NT2/D1 (cell line): ENCODE results near the gene KCTD11.

ENCODE experiments used
- DNase-seq: peaks from one replicate; pipeline ENCODE4 v3.0.0-alpha.2; 2011; ENCODE audit warnings: low read depth, low spot score
- H3K27me3 ChIP-seq: 2 replicates; pipeline ENCODE4 v1.6.0; 2011; ENCODE audit warnings: mild to moderate bottlenecking; ENCODE audit not compliant: insufficient read length, insufficient read depth
- H3K36me3 ChIP-seq: 2 replicates; pipeline ENCODE4 v1.6.1; 2011; ENCODE audit warnings: mild to moderate bottlenecking, low read length, mixed read lengths; ENCODE audit not compliant: insufficient read depth, insufficient read length
- H3K4me1 ChIP-seq: 2 replicates; pipeline ENCODE4 v1.5.1; 2011; ENCODE audit not compliant: insufficient read depth, insufficient read length
- H3K4me3 ChIP-seq: 2 replicates; pipeline ENCODE4 v1.5.1; 2011; ENCODE audit warnings: low read depth; ENCODE audit not compliant: insufficient read length
- H3K9ac ChIP-seq: 2 replicates; pipeline ENCODE4 v1.6.0; 2011; ENCODE audit warnings: low read depth; ENCODE audit not compliant: insufficient read length
- H3K9me3 ChIP-seq: 2 replicates; pipeline ENCODE4 v1.5.1; 2011; ENCODE audit warnings: mild to moderate bottlenecking, low read length; ENCODE audit not compliant: insufficient read depth
- SUZ12 ChIP-seq: IDR thresholded peaks from 2 replicates; pipeline ENCODE4 v1.6.1; 2011; ENCODE audit not compliant: insufficient read length, insufficient read depth; ENCODE audit errors: extremely low read depth
- YY1 ChIP-seq: IDR thresholded peaks from 2 replicates; pipeline ENCODE4 v1.6.1; 2011; ENCODE audit not compliant: insufficient read length, insufficient read depth
- ZNF274 ChIP-seq: IDR thresholded peaks from 2 replicates; pipeline ENCODE4 v1.6.1; 2011; ENCODE audit warnings: mild to moderate bottlenecking, low read depth, low read length

The KCTD11 gene

GRCh38 chr17:7369825-7370224 lies 17.9 kb downstream of the KCTD11 start:
- TF ChIP-seq YY1: no peak
- no peak for TF ChIP-seq ZNF274
- no peak for TF ChIP-seq SUZ12
- no peaks in the 10 kb centered on the region for H3K36me3 ChIP-seq
- no peaks in the 10 kb centered on the region for H3K27me3 ChIP-seq
- no peak for DNase-seq
- no peak overlapping the region for H3K4me3 ChIP-seq
- H3K9ac ChIP-seq: no peak overlapping the region
- no peaks in the 10 kb centered on the region for H3K9me3 ChIP-seq
- no peaks in the 10 kb centered on the region for H3K4me1 ChIP-seq

GRCh38 chr17:7370853-7371252 lies 18.9 kb downstream of the KCTD11 start:
- Histone ChIP-seq H3K4me3 (no peak overlapping the region), H3K9ac (no peak overlapping the region), H3K4me1 (no peaks in the 10 kb centered on the region), H3K27me3 (no peaks in the 10 kb centered on the region), H3K36me3 (no peaks in the 10 kb centered on the region), H3K9me3 (no peaks in the 10 kb centered on the region)
- DNase-seq: no peak
- TF ChIP-seq SUZ12 (no peak), ZNF274 (no peak), YY1 (no peak)

- DNase-seq: no peak
- Histone ChIP-seq H3K4me1 (no peaks in the 10 kb centered on the region), H3K4me3 (no peak overlapping the region), H3K36me3 (no peaks in the 10 kb centered on the region), H3K27me3 (peaks cover 3% of the 10 kb centered on the region), H3K9me3 (peaks cover 4% of the 10 kb centered on the region; the same call in 1 of the 2 replicates), H3K9ac (no peak overlapping the region)
- no peak for TF ChIP-seq ZNF274
- TF ChIP-seq SUZ12: no peak
- TF ChIP-seq YY1: no peak
Measured at GRCh38 chr17:7374353-7374752, 22.4 kb downstream of the KCTD11 start.

- DNase-seq: no peak
- TF ChIP-seq YY1 (no peak), SUZ12 (no peak), ZNF274 (no peak)
- H3K9ac ChIP-seq: no peak overlapping the region
- H3K9me3 ChIP-seq: peaks cover 5% of the 10 kb centered on the region; the same call in 1 of the 2 replicates
- H3K4me3 ChIP-seq: no peak overlapping the region
- peaks cover 45% of the 10 kb centered on the region for H3K27me3 ChIP-seq
- H3K36me3 ChIP-seq: no peaks in the 10 kb centered on the region
- H3K4me1 ChIP-seq: peaks cover 20% of the 10 kb centered on the region
Measured at GRCh38 chr17:7379134-7379533, 27.2 kb downstream of the KCTD11 start.

GRCh38 chr17:7380321-7380720 lies 28.4 kb downstream of the KCTD11 start:
- H3K4me3 ChIP-seq: peak overlapping the region; percentile 54
- peaks cover 5% of the 10 kb centered on the region; the same call in 1 of the 2 replicates for H3K9me3 ChIP-seq
- TF ChIP-seq ZNF274 (no peak), SUZ12 (no peak), YY1 (no peak)
- peaks cover 45% of the 10 kb centered on the region for H3K27me3 ChIP-seq
- H3K4me1 ChIP-seq: peaks cover 22% of the 10 kb centered on the region
- peak overlapping the region; percentile 78 for H3K9ac ChIP-seq
- no peak for DNase-seq
- no peaks in the 10 kb centered on the region for H3K36me3 ChIP-seq

- peaks cover 5% of the 10 kb centered on the region; the same call in 1 of the 2 replicates for H3K9me3 ChIP-seq
- peak within 1 kb of the TSS; percentile 54 for H3K4me3 ChIP-seq
- H3K27me3 ChIP-seq: peaks cover 45% of the 10 kb centered on the region
Measured at GRCh38 chr17:7380855-7381683, 29.1 kb downstream of the KCTD11 start, which contains the start of gene TNK1. TNK1 (plus strand) TSS chr17:7381089; CDS start chr17:7382927, 1,838 bp downstream.

GRCh38 chr17:7382901-7383300 lies 30.9 kb downstream of the KCTD11 start:
- no peak overlapping the region for H3K4me3 ChIP-seq
- H3K9me3 ChIP-seq: peaks cover 5% of the 10 kb centered on the region; the same call in 1 of the 2 replicates
- peaks cover 22% of the 10 kb centered on the region for H3K4me1 ChIP-seq
- peaks cover 45% of the 10 kb centered on the region for H3K27me3 ChIP-seq
- no peak for DNase-seq
- H3K36me3 ChIP-seq: peaks cover 10% of the 10 kb centered on the region
- peak overlapping the region; percentile 42 for H3K9ac ChIP-seq
- TF ChIP-seq ZNF274: no peak

More at GRCh38 chr17:7380855-7381683, 29.1 kb downstream of the KCTD11 start, which contains the start of gene TNK1:
- peaks cover 22% of the 10 kb centered on the region for H3K4me1 ChIP-seq
- no peaks in the 10 kb centered on the region for H3K36me3 ChIP-seq
- peak within 1 kb of the TSS; percentile 78 for H3K9ac ChIP-seq
- TF ChIP-seq ZNF274: no peak
- no peak for TF ChIP-seq SUZ12
- no peak for TF ChIP-seq YY1
- DNase-seq: no peak
